HEK293 (cell line): ENCODE measurements around the gene LTC4S.

Source experiments
- CTCF ChIA-PET: fragments of 350-600 bp; formaldehyde crosslinking; extraction: SDS; loops from one replicate; lab custom pipeline; 2021; ENCODE audit warnings: antibody characterized with exemption; lab: Yijun Ruan, JAX
- POLR2A ChIA-PET: fragments of 300-600 bp; formaldehyde crosslinking; extraction: SDS; loops from one replicate; lab custom pipeline; 2020; ENCODE audit warnings: antibody characterized with exemption, inconsistent platforms; lab: Yijun Ruan, JAX
- H3K27ac ChIP-seq: fragments of 200-500 bp; sonication (Bioruptor generic); 2 replicates; pipeline ENCODE4 v1.5.1; 2014; ENCODE audit warnings: low read depth, low read length, control low read depth, inconsistent platforms; ENCODE audit errors: extremely low read depth
- H3K36me3 ChIP-seq, 2 experiments: fragments of 200-500 bp in 1 of 2; sonication (Bioruptor generic) in 1 of 2; 1 replicate in 1 of 2; 2 replicates in 1 of 2; pipeline ENCODE4 v1.5.1; 2014 to 2017; ENCODE audit warnings: inconsistent platforms in 2 of 2, low read length in 2 of 2; ENCODE audit not compliant: control insufficient read depth in 2 of 2, insufficient read depth in 1 of 2
- H3K4me1 ChIP-seq: fragments of 200-500 bp; sonication (Bioruptor generic); 2 replicates; pipeline ENCODE4 v1.5.1; 2014; ENCODE audit warnings: mild to moderate bottlenecking, low read length, inconsistent platforms; ENCODE audit not compliant: control insufficient read depth, insufficient read depth
- H3K4me3 ChIP-seq: 2 replicates; pipeline ENCODE4 v1.5.1; 2011; ENCODE audit warnings: low read depth, mild to moderate bottlenecking, control low read depth, low read length, moderate library complexity
- H3K9me3 ChIP-seq: fragments of 200-500 bp; sonication (Bioruptor generic); 2 replicates; pipeline ENCODE4 v1.5.1; 2014; ENCODE audit warnings: low read depth, low read length, inconsistent platforms; ENCODE audit not compliant: control insufficient read depth, insufficient read depth
- IKZF3 ChIP-seq: fragments of 450-650 bp; IDR thresholded peaks from 2 replicates; pipeline ENCODE4 v1.5.0; 2018; ENCODE audit warnings: missing biosample characterization, mild to moderate bottlenecking, missing genetic modification characterization, moderate library complexity
- KLF1 ChIP-seq: fragments of 450-650 bp; formaldehyde crosslinking; IDR thresholded peaks from 2 replicates; pipeline ENCODE4 v1.5.1; 2016; ENCODE audit warnings: missing biosample characterization, missing genetic modification characterization
- REST ChIP-seq: fragments of 450-650 bp; formaldehyde crosslinking; IDR thresholded peaks from 2 replicates; pipeline ENCODE4 v1.5.1; 2016; ENCODE audit warnings: missing biosample characterization, missing genetic modification characterization
- SCRT1 ChIP-seq: fragments of 450-650 bp; formaldehyde crosslinking; IDR thresholded peaks from 2 replicates; pipeline ENCODE4 v1.5.1; 2016; ENCODE audit warnings: missing biosample characterization, missing genetic modification characterization, borderline replicate concordance
- SCRT2 ChIP-seq: fragments of 450-650 bp; formaldehyde crosslinking; IDR thresholded peaks from 2 replicates; pipeline ENCODE4 v1.5.1; 2016; ENCODE audit warnings: missing biosample characterization, missing genetic modification characterization
- ZBTB17 ChIP-seq: fragments of 450-650 bp; formaldehyde crosslinking; IDR thresholded peaks from 2 replicates; pipeline ENCODE4 v1.5.1; 2016; ENCODE audit warnings: missing biosample characterization, missing genetic modification characterization
- ZBTB48 ChIP-seq: fragments of 450-650 bp; formaldehyde crosslinking; IDR thresholded peaks from 2 replicates; pipeline ENCODE4 v1.5.1; 2016; ENCODE audit warnings: missing biosample characterization, missing genetic modification characterization
- ZNF112 ChIP-seq: fragments of 450-650 bp; formaldehyde crosslinking; IDR thresholded peaks from 2 replicates; pipeline ENCODE4 v1.5.0; 2017; ENCODE audit warnings: missing biosample characterization, missing genetic modification characterization
- ZNF214 ChIP-seq: fragments of 450-650 bp; formaldehyde crosslinking; IDR thresholded peaks from 2 replicates; pipeline ENCODE4 v1.5.1; 2017; ENCODE audit warnings: missing biosample characterization, mild to moderate bottlenecking, missing genetic modification characterization, borderline replicate concordance
- ZNF366 ChIP-seq: fragments of 450-650 bp; formaldehyde crosslinking; conservative IDR thresholded peaks from 2 replicates; pipeline ENCODE4 v1.5.1; 2016; ENCODE audit warnings: missing biosample characterization, missing genetic modification characterization
- ZNF398 ChIP-seq: fragments of 450-650 bp; formaldehyde crosslinking; IDR thresholded peaks from 2 replicates; pipeline ENCODE4 v1.5.1; 2017; ENCODE audit warnings: missing biosample characterization, missing genetic modification characterization
- ZNF514 ChIP-seq: fragments of 450-650 bp; formaldehyde crosslinking; IDR thresholded peaks from 2 replicates; pipeline ENCODE4 v1.5.1; 2016; ENCODE audit warnings: missing biosample characterization, missing genetic modification characterization
- ZNF521 ChIP-seq: fragments of 450-650 bp; formaldehyde crosslinking; IDR thresholded peaks from 2 replicates; pipeline ENCODE4 v1.5.1; 2017; ENCODE audit warnings: missing biosample characterization, mild to moderate bottlenecking, missing genetic modification characterization
- ZNF544 ChIP-seq: fragments of 450-650 bp; formaldehyde crosslinking; IDR thresholded peaks from 2 replicates; pipeline ENCODE4 v1.5.0; 2017; ENCODE audit warnings: missing biosample characterization, missing genetic modification characterization
- ZNF596 ChIP-seq: fragments of 450-650 bp; IDR thresholded peaks from 2 replicates; pipeline ENCODE4 v1.5.0; 2018; ENCODE audit warnings: missing biosample characterization, mild to moderate bottlenecking, missing genetic modification characterization, moderate library complexity
- ZNF600 ChIP-seq: fragments of 450-650 bp; formaldehyde crosslinking; IDR thresholded peaks from 2 replicates; pipeline ENCODE4 v1.5.1; 2016; ENCODE audit warnings: missing biosample characterization, missing genetic modification characterization
- ZNF837 ChIP-seq: fragments of 450-650 bp; formaldehyde crosslinking; IDR thresholded peaks from 2 replicates; pipeline ENCODE4 v1.5.1; 2016; ENCODE audit warnings: missing biosample characterization, missing genetic modification characterization
- TF ChIP-seq, protein P1 (sequence below): fragments of 450-650 bp; IDR thresholded peaks from 2 replicates; pipeline ENCODE4 v1.5.1; 2018; ENCODE audit warnings: missing biosample characterization, mild to moderate bottlenecking, missing genetic modification characterization

LTC4S gene

GRCh38 chr5:179836225-179837019 lies 42.6 kb downstream of the LTC4S start (continued):
- no peak for TF ChIP-seq ZNF398 (tag by site-specific recombination)

- H3K9me3 ChIP-seq: no peaks in the 10 kb centered on the region
- CTCF ChIA-PET: interaction anchor here (1.3 kb wide), 1 partner anchor 74 kb away, joined by 6 read pairs; no protein-coding TSS in a partner anchor
Observed at GRCh38 chr5:179837076-179838011, 43.6 kb downstream of the LTC4S start.

DNA sequence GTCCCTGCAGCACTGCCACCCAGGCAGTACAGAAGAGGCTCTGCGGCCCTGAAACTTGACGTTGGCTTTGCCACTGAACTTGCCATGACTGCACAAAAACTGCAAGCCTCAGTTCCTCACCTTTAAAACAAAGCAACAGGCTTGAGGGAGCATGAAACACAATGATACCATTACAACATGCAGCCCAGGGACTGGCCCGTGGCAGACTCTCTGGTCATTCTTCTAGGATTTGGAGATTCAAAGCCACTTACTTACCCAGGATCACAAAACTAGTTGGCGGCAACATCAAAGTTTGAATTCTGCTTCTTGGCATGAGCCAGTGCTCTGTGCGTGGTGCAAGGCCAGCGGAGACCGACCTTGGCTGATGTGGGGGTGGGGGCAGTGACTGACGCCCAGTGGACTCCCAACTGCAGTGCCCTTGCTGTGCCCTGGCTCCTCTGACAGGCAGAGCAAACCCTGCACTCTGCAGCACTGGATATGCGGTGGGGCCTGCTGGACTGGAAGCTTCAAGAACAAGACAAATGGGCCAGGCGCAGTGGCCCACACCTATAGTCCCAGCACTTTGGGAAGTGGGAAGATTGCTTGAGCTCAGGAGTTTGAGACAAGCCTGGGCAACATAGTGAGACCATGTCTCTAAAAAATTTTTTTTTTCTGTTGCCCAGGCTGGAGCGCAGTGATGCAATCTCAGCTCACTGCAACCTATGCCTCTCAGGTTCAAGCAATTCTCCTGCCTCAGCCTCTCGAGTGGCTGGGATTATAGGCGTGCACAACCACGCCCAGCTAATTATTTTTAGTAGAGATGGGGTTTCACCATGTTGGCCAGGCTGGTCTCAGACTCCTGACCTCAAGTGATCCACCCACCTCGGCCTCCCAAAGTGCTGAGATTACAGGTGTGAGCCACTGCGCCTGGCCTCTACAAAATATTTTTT lies 45.8 kb downstream of the LTC4S start:
- Histone ChIP-seq H3K27ac (no peak overlapping the region), H3K4me1 (no peaks in the 10 kb centered on the region), H3K36me3 (peaks cover 0 to 69% of the 10 kb centered on the region in 2 experiments), H3K4me3 (no peak overlapping the region), H3K9me3 (no peaks in the 10 kb centered on the region)
- ChIA-PET CTCF (no interaction called here), POLR2A (interaction anchor here (1.2 kb wide), 1 partner anchor 9 kb away, joined by 4 read pairs; no protein-coding TSS in a partner anchor)
- TF ChIP-seq ZNF214 (tag by site-specific recombination): no peak
- TF ChIP-seq KLF1 (tag by site-specific recombination): peak; percentile 88
- TF ChIP-seq, protein P1, sequence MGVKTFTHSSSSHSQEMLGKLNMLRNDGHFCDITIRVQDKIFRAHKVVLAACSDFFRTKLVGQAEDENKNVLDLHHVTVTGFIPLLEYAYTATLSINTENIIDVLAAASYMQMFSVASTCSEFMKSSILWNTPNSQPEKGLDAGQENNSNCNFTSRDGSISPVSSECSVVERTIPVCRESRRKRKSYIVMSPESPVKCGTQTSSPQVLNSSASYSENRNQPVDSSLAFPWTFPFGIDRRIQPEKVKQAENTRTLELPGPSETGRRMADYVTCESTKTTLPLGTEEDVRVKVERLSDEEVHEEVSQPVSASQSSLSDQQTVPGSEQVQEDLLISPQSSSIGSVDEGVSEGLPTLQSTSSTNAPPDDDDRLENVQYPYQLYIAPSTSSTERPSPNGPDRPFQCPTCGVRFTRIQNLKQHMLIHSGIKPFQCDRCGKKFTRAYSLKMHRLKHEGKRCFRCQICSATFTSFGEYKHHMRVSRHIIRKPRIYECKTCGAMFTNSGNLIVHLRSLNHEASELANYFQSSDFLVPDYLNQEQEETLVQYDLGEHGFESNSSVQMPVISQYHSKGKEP (tag by site-specific recombination): no peak
- TF ChIP-seq SCRT1 (tag by site-specific recombination): 0 out of 2 replicates have a peak, but pooled peaks have one; percentile 32
- no peak for TF ChIP-seq ZNF366 (tag by site-specific recombination)
- no peak for TF ChIP-seq ZBTB17 (tag by site-specific recombination)
- no peak for TF ChIP-seq ZNF596 (tag by site-specific recombination)
- no peak for TF ChIP-seq ZNF544 (tag by site-specific recombination)
- TF ChIP-seq ZBTB48 (tag by site-specific recombination): no peak
- no peak for TF ChIP-seq ZNF514 (tag by site-specific recombination)
- peak; percentile 63 for TF ChIP-seq SCRT2 (tag by site-specific recombination)
- TF ChIP-seq ZNF837 (tag by site-specific recombination): no peak
- TF ChIP-seq ZNF112 (tag by site-specific recombination): no peak
- peak; percentile 31; the same call in 1 of the 2 replicates for TF ChIP-seq ZNF600
- no peak for TF ChIP-seq ZNF521 (tag by site-specific recombination)

More at GRCh38 chr5:179837076-179838011, 43.6 kb downstream of the LTC4S start:
- no peak for TF ChIP-seq IKZF3 (tag by site-specific recombination)
- peak; percentile 83 for TF ChIP-seq REST (tag by site-specific recombination)
- POLR2A ChIA-PET: interaction anchor here (0.8 to 1.6 kb wide), 4 partner anchors 9 to 21 kb away, joined by 3 to 6 read pairs (median 4); partner anchors contain the start of genes MRNIP and SQSTM1
- H3K27ac ChIP-seq: peak overlapping the region; percentile 24; the same call in 1 of the 2 replicates
- no peaks in the 10 kb centered on the region for H3K4me1 ChIP-seq
- peaks cover 0 to 80% of the 10 kb centered on the region in 2 experiments for H3K36me3 ChIP-seq
- H3K4me3 ChIP-seq: no peak overlapping the region
